K562 (cell line): ENCODE measurements around the gene BST1. TPM values are rescaled to one million over a fixed set of nuclear protein-coding genes. Genes with fewer than 3 reads are reported as not detected.

Experiments
- ATAC-seq: fragments of 200-7000 bp; cut with Tn5 transposase; 3 replicates; pipeline ENCODE4 v1.9.1; 2020; ENCODE audit warnings: moderate library complexity
- BruUV-seq: library from RNA; stranded (reverse); fragments of 400-500 nt; replicated peaks from 2 replicates; lab custom pipeline; 2021; lab: Mats Ljungman, UMichigan
- CTCF ChIA-PET: fragments of 300-600 bp; formaldehyde crosslinking; extraction: SDS; loops from one replicate; lab custom pipeline; 2021; ENCODE audit warnings: low intra/inter-chr PET ratio; lab: Yijun Ruan, JAX
- POLR2A ChIA-PET: fragments of 300-600, 350-650 bp; sonication (Branson Sonifier 250); formaldehyde crosslinking; extraction: SDS; loops from one replicate; lab custom pipeline; 2021; ENCODE audit warnings: antibody characterized with exemption, inconsistent platforms; lab: Yijun Ruan, JAX
- DNase-seq, 4 experiments: peaks; one replicate each; pipeline versions ENCODE4 v3.0.0 to v3.0.0-alpha.2; 2011 to 2018; ENCODE audit warnings: low spot score in 3 of 4, mixed read lengths in 3 of 4; ENCODE audit errors: extremely low read depth in 1 of 4
- FAIRE-seq: peaks from 2 replicates; lab custom pipeline; 2011; peaks lifted over from hg19 to GRCh38; lab: Jason Lieb, UNC
- H2AFZ ChIP-seq: 2 replicates; pipeline ENCODE4 v1.6.0; 2011; ENCODE audit warnings: low read depth, low read length, control low read depth, inconsistent platforms
- H3K27ac ChIP-seq: fragments of 200-600 bp; 3 replicates; pipeline ENCODE4 v1.8.0; 2011; ENCODE audit warnings: low read depth, mild to moderate bottlenecking, control low read depth, inconsistent platforms, low read length, moderate library complexity, mixed read lengths; ENCODE audit errors: extremely low read depth
- H3K27me3 ChIP-seq, 2 experiments: fragments of 300-600 bp in 1 of 2; 2 replicates in 1 of 2; 3 replicates in 1 of 2; pipeline versions ENCODE4 v1.6.0 to v1.8.0; 2011; ENCODE audit warnings: inconsistent platforms in 2 of 2, low read length in 2 of 2, mild to moderate bottlenecking in 1 of 2, mixed read lengths in 1 of 2, moderate library complexity in 1 of 2; ENCODE audit not compliant: control insufficient read depth in 2 of 2, insufficient read depth in 2 of 2
- H3K36me3 ChIP-seq: fragments of 300-600 bp; 3 replicates; pipeline ENCODE4 v1.8.0; 2011; ENCODE audit warnings: mild to moderate bottlenecking, low read length, inconsistent platforms; ENCODE audit not compliant: control insufficient read depth, insufficient read depth
- H3K4me1 ChIP-seq, 2 experiments: fragments of 200-600 bp in 1 of 2; replicated peaks in 1 of 2; 2 replicates in 1 of 2; 3 replicates in 1 of 2; pipeline versions ENCODE4 v1.5.1 to v1.8.0; 2011; ENCODE audit warnings: inconsistent platforms in 2 of 2, low read length in 2 of 2, mild to moderate bottlenecking in 1 of 2, mixed read lengths in 1 of 2, moderate library complexity in 1 of 2; ENCODE audit not compliant: control insufficient read depth in 2 of 2, insufficient read depth in 2 of 2
- H3K4me2 ChIP-seq: 2 replicates; pipeline ENCODE4 v1.6.1; 2011; ENCODE audit warnings: low read length, control low read depth, inconsistent platforms, mixed read lengths; ENCODE audit not compliant: insufficient read depth
- H3K4me3 ChIP-seq: fragments of 200-600 bp; sonication (generic), shearing (Covaris generic); 2 replicates; pipeline ENCODE4 v1.5.1; 2016; ENCODE audit warnings: control low read depth, inconsistent platforms
- H3K79me2 ChIP-seq: fragments of 200-600 bp; 3 replicates; pipeline ENCODE4 v1.8.0; 2011; ENCODE audit warnings: low read length, inconsistent platforms; ENCODE audit not compliant: control insufficient read depth, insufficient read depth
- H3K9ac ChIP-seq, 2 experiments: 2 replicates each; pipeline versions ENCODE4 v1.6.0 to v1.6.1; 2011; ENCODE audit warnings: low read depth in 2 of 2, low read length in 2 of 2, control low read depth in 1 of 2, inconsistent platforms in 1 of 2, mild to moderate bottlenecking in 1 of 2, mixed read lengths in 1 of 2; ENCODE audit not compliant: insufficient read depth in 1 of 2
- H3K9me1 ChIP-seq: one replicate; pipeline ENCODE4 v1.6.0; 2011; ENCODE audit warnings: inconsistent platforms, mild to moderate bottlenecking, low read length, moderate library complexity; ENCODE audit not compliant: control insufficient read depth, insufficient read depth
- H3K9me3 ChIP-seq: replicated peaks from 2 replicates; pipeline ENCODE4 v1.5.1; 2011; ENCODE audit warnings: low read depth, low read length, inconsistent platforms; ENCODE audit not compliant: control insufficient read depth, insufficient read depth
- H4K20me1 ChIP-seq: replicated peaks from 2 replicates; pipeline ENCODE4 v1.6.1; 2011; ENCODE audit warnings: low read length, inconsistent platforms, mixed read lengths; ENCODE audit not compliant: control insufficient read depth, insufficient read depth
- ARNT ChIP-seq, 2 experiments: fragments of 450-650 bp; IDR thresholded peaks; 2 replicates each; pipeline ENCODE4 v1.6.1; 2016; ENCODE audit warnings: mild to moderate bottlenecking in 1 of 2
- BDP1 ChIP-seq: IDR thresholded peaks from 3 replicates; pipeline ENCODE4 v1.6.1; 2011; ENCODE audit not compliant: insufficient read length, insufficient read depth
- HNRNPLL ChIP-seq: fragments of 200-400 bp; formaldehyde crosslinking; IDR thresholded peaks from 2 replicates; pipeline ENCODE4 v1.6.1; 2017; ENCODE audit warnings: low read length, low read depth, mild to moderate bottlenecking; ENCODE audit not compliant: poor library complexity, severe bottlenecking
- MCM7 ChIP-seq, 2 experiments: fragments of 450-650 bp; IDR thresholded peaks; 2 replicates each; pipeline ENCODE4 v1.6.1; 2016 to 2018
- MECOM ChIP-seq: fragments of 250-450 bp; sonication (Bioruptor Pico); IDR thresholded peaks from 2 replicates; pipeline ENCODE4 v1.8.0; 2022; ENCODE audit warnings: inconsistent platforms
- MEF2D ChIP-seq: conservative IDR thresholded peaks from 2 replicates; pipeline ENCODE4 v1.6.1; 2016; ENCODE audit warnings: low read depth, missing genetic modification characterization, missing compliant biosample characterization
- PATZ1 ChIP-seq: fragments of 250-450 bp; sonication (Bioruptor Pico); IDR thresholded peaks from 2 replicates; pipeline ENCODE4 v1.5.0; 2020; ENCODE audit warnings: mild to moderate bottlenecking, borderline replicate concordance
- PHF8 ChIP-seq: fragments of 200-600 bp; sonication (generic); IDR thresholded peaks from 2 replicates; pipeline ENCODE4 v1.6.1; 2012; ENCODE audit warnings: mixed run types, mild to moderate bottlenecking, inconsistent platforms, low read length, moderate library complexity, borderline replicate concordance
- ZNF3 ChIP-seq: fragments of 250-450 bp; sonication (Bioruptor Pico); IDR thresholded peaks from 2 replicates; pipeline ENCODE4 v1.5.0; 2021; ENCODE audit warnings: mild to moderate bottlenecking, moderate library complexity
- ZNF57 ChIP-seq: fragments of 450-650 bp; formaldehyde crosslinking; IDR thresholded peaks from 2 replicates; pipeline ENCODE4 v1.4.0; 2020; ENCODE audit warnings: mild to moderate bottlenecking, moderate library complexity
- WGBS: fragments of 100-300 bp; shearing (Covaris generic); methylation state at CpG from one replicate; pipeline ENCODE4 v1.1.6; 2016; ENCODE audit warnings: low coverage, mixed read lengths; ENCODE audit not compliant: insufficient coverage; ENCODE audit errors: missing lambda C conversion rate; 5-methylcytosine and 5-hydroxymethylcytosine counted together
- in situ Hi-C: fragments of 300-500 bp; cut with MboI; formaldehyde crosslinking; loops from 4 replicates; pipeline ENCODE4 v1.15.0; 2018; ENCODE audit warnings: inconsistent platforms, mixed read lengths
- intact Hi-C: fragments of 100-400 bp; cut with micrococcal nuclease; formaldehyde crosslinking; loops from 2 replicates; pipeline ENCODE4 v1.14.2; 2022
- polyA plus RNA-seq, 8 experiments: library from polyadenylated mRNA; depleted of rRNA in 4 of 8; stranded (reverse) in 5 of 8; unstranded in 3 of 8; fragments of >200 nt; fragmentation: Nextera tagmentation in 2 of 8; fragmentation: Illumina TruSeq in 1 of 8; extraction: Ambion mirVana in 2 of 8; extraction: Trizol in 1 of 8; gene quantifications; 2 replicates each; pipeline versions ENCODE4 v1.2.1 to v1.2.3, GENCODE V29; 2011 to 2014; ENCODE audit warnings: inconsistent platforms in 1 of 8, missing spikeins in 1 of 8
- total RNA-seq, 7 experiments: library from RNA; depleted of rRNA in 6 of 7; stranded (reverse); fragments of >200 nt in 6 of 7; fragmentation: Illumina TruSeq in 2 of 7; extraction: Trizol in 2 of 7; gene quantifications; 2 replicates each; pipeline versions ENCODE4 v1.2.1 to v1.2.3, GENCODE V29; 2011 to 2021; ENCODE audit warnings: low replicate concordance in 1 of 7
- TF ChIP-seq, protein P1 (sequence below), 2 experiments: fragments of 450-650 bp; IDR thresholded peaks; 2 replicates each; pipeline ENCODE4 v1.6.1; 2016

BST1 gene
- total and polyA plus RNA-seq, 9 of the 15 experiments (the other 6 are each of a cell fraction or from before 2014, with no cell fraction given): 0.04 to 0.38 (median 0.07) TPM; not detected in 6

- H2AFZ ChIP-seq: no peak overlapping the region
- DNase-seq (no peak), FAIRE-seq (no peak), ATAC-seq (no peak)
- H3K4me3 ChIP-seq: no peak overlapping the region
- no peak for TF ChIP-seq MEF2D
- no peak for TF ChIP-seq ARNT (IDR thresholded peaks at IDR 0.05)
- no peak for TF ChIP-seq MECOM (CRISPR knock-in tag)
- no peak for TF ChIP-seq HNRNPLL
- TF ChIP-seq PATZ1 (CRISPR knock-in tag): no peak
- no peak for TF ChIP-seq ZNF3
- TF ChIP-seq, protein P1, sequence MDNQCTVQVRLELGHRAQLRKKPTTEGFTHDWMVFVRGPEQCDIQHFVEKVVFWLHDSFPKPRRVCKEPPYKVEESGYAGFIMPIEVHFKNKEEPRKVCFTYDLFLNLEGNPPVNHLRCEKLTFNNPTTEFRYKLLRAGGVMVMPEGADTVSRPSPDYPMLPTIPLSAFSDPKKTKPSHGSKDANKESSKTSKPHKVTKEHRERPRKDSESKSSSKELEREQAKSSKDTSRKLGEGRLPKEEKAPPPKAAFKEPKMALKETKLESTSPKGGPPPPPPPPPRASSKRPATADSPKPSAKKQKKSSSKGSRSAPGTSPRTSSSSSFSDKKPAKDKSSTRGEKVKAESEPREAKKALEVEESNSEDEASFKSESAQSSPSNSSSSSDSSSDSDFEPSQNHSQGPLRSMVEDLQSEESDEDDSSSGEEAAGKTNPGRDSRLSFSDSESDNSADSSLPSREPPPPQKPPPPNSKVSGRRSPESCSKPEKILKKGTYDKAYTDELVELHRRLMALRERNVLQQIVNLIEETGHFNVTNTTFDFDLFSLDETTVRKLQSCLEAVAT (IDR thresholded peaks at IDR 0.05): no peak
- TF ChIP-seq ZNF57 (CRISPR knock-in tag): no peak
- TF ChIP-seq BDP1: no peak
- no peak for TF ChIP-seq MCM7 (IDR thresholded peaks at IDR 0.05)
- no peak for TF ChIP-seq PHF8
- ChIA-PET CTCF (no interaction called here), POLR2A (interaction anchor here (0.6 kb wide), 1 partner anchor 488 kb away, joined by 3 read pairs; no protein-coding TSS in a partner anchor)
- 1% methylated on average over 6 of the region's 6 CpGs for WGBS
- no peaks in the 10 kb centered on the region for H3K9me1 ChIP-seq
- no peak overlapping the region for H3K4me2 ChIP-seq
- H3K9ac ChIP-seq: no peak overlapping the region
- H3K79me2 ChIP-seq: no peaks in the 10 kb centered on the region
- intact Hi-C loops (no loop called here), in situ Hi-C loops (no loop called here)
- no peaks in the 10 kb centered on the region for H3K4me1 ChIP-seq
- no TSS peak for BruUV-seq
- H3K27me3 ChIP-seq: peaks cover 15 to 18% of the 10 kb centered on the region in 2 experiments
- H3K27ac ChIP-seq: no peak overlapping the region
- no peaks in the 10 kb centered on the region for H3K9me3 ChIP-seq
- no peaks in the 10 kb centered on the region for H3K36me3 ChIP-seq
- no peaks in the 10 kb centered on the region for H4K20me1 ChIP-seq
These were observed 63.2 kb downstream of the BST1 start for GRCh38 chr4:15765910-15766697.
